ENCODE measurements around the gene MAGOHB.

DNA sequence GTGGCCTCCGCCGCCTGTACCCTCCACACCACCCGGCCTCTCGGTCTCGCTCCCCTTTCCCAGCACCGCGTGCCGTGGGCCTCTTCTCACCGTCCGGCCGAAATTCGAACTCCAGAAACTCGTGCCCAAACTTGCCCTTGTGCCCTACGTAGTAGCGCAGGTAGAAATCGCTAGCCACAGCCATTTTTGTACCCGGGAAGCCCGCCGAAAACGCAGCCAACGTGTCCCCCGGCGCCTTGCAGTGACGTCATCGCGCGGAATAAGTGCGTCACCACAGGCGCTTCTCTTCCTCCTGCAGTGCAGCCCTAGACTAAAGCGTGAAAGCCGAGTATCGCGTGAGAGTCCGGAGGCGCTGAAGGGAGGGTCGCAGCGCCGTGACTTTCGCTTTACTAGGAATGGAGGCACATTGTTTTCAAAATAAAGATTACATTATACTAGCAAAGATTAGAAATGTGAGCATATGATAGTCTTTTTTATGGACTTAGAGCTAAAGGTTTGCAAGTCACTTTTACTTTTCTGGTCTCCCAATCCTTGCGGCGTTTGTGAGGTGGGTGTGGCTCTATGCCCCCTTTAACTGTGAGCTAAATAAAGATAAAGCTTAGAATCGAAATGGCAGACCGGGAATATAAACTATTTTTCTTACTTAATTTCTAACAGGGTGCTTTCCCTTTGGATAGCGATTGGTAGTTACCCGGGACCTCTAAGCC lies at the start of gene MAGOHB:
- TF ChIP-seq POLR2A (IDR thresholded peaks at IDR 0.05; ENCODE audit: low read depth) = peak; percentile 46
- TF ChIP-seq, protein P1, sequence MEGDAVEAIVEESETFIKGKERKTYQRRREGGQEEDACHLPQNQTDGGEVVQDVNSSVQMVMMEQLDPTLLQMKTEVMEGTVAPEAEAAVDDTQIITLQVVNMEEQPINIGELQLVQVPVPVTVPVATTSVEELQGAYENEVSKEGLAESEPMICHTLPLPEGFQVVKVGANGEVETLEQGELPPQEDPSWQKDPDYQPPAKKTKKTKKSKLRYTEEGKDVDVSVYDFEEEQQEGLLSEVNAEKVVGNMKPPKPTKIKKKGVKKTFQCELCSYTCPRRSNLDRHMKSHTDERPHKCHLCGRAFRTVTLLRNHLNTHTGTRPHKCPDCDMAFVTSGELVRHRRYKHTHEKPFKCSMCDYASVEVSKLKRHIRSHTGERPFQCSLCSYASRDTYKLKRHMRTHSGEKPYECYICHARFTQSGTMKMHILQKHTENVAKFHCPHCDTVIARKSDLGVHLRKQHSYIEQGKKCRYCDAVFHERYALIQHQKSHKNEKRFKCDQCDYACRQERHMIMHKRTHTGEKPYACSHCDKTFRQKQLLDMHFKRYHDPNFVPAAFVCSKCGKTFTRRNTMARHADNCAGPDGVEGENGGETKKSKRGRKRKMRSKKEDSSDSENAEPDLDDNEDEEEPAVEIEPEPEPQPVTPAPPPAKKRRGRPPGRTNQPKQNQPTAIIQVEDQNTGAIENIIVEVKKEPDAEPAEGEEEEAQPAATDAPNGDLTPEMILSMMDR (IDR thresholded peaks at IDR 0.05) = peak in 2 of 3 experiments; percentile 20 to 26
- TF ChIP-seq EP300 (IDR thresholded peaks at IDR 0.05) = no peak
- TF ChIP-seq POLR2AphosphoS5 (IDR thresholded peaks at IDR 0.05) = peak; percentile 93 to 99

Data from esophagus muscularis mucosa (tissue), 4 donors.